ENCODE measurements around the gene TMEM14C.
"Not testable (repeated sequence)": the region's sequence is repeated elsewhere in the genome, so short reads cannot be mapped to it uniquely, and the experiment has no call there.

The TMEM14C gene

DNA sequence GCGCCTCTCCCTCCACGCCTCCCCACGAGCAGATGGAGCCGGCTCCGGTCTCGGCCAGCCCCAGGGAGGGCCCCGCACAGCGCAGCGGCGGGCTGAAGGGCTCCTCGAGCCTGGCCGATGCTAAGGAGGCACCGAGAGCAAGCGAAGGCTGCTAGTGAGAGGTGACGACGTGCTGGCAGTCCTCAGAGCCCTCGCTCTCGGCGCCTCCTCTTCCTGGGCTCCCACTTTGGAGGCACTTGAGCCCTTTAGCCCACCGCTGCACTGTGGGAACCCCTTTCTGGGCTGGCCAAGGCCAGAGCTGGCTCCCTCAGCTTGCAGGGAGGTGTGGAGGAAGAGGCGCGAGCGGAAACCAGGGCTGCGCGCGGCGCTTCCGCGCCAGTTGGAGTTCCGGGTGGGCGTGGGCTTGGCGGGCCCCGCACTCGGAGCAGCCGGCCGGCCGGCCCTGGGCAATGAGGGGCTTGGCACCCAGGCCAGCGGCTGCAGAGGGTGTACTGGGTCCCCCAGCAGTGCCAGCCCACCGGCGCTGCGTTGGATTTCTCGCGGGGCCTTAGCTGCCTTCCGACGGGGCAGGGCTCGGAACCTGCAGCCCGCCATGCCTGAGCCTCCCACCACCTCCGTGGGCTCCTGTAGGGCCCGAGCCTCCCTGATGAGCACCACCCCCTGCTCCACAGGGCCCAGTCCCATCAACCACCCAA, 2.5 kb upstream of the TMEM14C start:
- Histone ChIP-seq H3K4me3 (peak overlapping the region; percentile 40 to 60 (median 51)), H3K27ac (peak overlapping the region; percentile 41 to 98 (median 88))

DNA sequence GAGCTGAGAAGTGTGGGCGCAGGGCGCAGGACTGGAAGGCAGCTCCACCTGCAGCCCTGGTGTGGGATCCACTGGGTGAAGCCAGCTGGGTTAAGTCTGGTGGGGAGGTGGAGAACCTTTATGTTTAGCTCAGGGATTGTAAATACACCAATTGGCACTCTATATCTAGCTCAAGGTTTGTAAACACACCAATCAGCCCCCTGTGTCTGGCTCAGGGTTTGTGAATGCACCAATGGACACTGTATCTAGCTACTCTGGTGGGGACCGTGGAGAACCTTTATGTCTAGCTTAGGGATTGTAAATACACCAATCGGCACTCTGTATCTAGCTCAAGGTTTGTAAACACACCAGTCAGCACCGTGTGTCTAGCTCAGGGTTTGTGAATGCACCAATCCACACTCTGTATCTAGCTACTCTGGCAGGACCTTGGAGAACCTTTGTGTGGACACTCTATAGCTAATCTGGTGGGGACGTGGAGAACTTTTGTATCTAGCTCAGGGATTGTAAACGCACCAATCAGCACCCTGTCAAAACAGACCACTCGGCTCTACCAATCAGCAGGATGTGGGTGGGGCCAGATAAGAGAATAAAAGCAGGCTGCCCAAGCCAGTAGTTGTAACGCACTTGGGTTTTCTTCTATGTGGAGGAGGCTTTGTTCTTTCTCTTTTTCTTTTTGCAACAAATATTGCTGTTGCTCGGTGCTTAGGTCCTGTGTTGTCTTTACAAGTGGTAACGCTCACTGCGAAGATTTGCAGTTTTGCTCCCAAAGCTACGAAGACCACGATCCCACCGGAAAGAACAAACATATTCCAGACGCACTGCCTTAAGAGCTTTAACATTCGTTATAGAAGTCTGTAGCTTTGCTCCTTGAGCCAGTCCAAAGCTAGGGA, 1.7 kb upstream of the TMEM14C start:
- H3K27ac ChIP-seq, result peak overlapping the region in 20 of 21 experiments; percentile 76 to 98 (median 88)
- peak overlapping the region; percentile 40 to 60 (median 51) for H3K4me3 ChIP-seq

DNA sequence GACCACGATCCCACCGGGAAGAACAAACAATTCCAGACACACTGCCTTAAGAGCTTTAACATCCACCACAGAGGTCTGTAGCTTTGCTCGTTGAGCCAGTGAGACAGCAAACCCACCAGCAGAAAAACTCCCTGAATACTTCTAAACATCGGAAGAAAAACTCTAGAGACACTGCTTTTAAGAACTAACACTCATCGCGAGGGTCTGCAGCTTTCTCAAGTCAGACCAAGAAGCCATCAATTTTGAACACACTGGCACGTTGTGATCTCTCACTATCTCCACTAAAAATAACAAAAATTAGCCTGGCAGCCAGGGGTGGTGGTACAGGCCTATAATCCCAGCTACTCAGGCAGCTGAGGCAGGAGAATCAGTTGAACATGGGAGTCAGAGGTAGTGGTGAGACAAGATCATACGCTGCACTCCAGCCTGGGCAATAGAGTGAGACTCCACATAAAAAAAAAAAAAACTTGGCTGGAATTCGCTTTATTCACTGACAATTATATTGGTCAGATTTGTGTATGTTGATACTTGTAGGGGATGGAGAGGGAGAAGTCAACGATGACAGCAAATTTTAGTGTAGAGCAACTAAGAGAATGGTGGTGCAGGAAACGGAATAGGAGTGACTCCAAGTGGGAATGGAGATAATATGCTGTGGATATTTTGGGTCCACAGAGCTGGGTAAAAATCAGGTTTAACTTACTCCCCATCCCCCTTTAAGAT, 860 bp upstream of the TMEM14C start:
- Histone ChIP-seq H3K27ac (peak overlapping the region in 19 of 21 experiments; percentile 65 to 93 (median 86)), H3K4me3 (peak overlapping the region; percentile 46 to 72 (median 62))

DNA sequence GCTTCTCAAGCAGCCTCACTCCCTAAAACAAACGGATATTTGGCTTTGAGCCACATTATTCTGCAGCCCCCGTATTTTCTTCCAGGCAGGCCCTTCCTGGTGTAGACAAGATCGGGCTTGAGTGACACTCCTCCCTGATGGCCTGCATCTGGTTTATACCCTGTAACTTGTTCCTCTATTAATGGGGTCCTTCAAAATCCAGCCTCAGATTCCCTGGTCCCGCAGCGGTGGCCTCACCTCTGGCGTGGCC, 375 bp upstream of the TMEM14C start:
- Histone ChIP-seq H3K4me3 (peak overlapping the region; percentile 46 to 72 (median 62)), H3K27ac (peak overlapping the region in 20 of 21 experiments; percentile 65 to 93 (median 86))

DNA sequence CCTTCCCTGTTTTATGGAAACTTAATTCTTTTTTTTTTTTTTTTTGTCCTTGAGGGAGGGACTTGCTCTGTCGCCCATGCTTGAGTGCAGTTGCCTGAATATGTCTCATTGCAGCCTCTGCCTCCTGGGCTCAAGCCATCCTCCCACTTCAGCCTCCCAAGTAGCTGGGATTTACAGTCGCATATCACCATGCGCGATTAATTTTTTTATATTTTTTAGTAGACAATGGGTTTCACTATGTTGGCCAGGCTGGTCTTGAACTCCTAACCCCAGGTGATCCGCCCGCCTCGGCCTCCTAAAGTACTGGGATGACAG, 654 bp downstream of the TMEM14C start:
- peak overlapping the region; percentile 46 to 72 (median 62) for H3K4me3 ChIP-seq
- peak overlapping the region in 20 of 21 experiments; percentile 65 to 93 (median 86) for H3K27ac ChIP-seq

- H3K27ac ChIP-seq, result no peak overlapping the region
- no peak overlapping the region for H3K4me3 ChIP-seq
These were observed 2.2 kb downstream of the TMEM14C start for GRCh38 chr6:10725044-10725443.

- H3K27ac ChIP-seq, result no peak overlapping the region
These were observed 2.8 kb downstream of the TMEM14C start for GRCh38 chr6:10725716-10726115.

DNA sequence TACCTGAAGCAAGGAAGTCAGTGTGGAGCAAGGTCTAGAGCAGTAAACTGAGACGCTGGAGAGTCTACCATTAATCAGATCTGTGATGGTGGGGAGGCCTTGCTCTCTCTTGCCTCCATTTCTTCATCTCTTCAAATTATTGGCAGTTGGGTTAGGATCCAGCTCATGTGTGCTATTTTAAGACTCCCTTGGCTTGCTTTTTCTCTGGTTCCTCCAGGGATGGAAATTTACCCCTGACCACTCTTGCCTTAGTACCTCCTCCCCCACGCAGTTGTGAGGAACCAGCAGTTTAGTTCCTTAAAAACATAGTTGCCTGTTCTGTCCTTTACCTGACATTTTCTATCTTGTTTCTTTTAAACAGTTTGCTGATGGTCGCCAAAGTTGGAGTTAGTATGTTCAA, 7.4 kb downstream of the TMEM14C start:
- Histone ChIP-seq H3K4me3 (no peak overlapping the region), H3K27ac (no peak overlapping the region)

More at GRCh38 chr6:10725716-10726115, 2.8 kb downstream of the TMEM14C start:
- H3K4me3 ChIP-seq, result no peak overlapping the region

GRCh38 chr6:10733151-10733715, 10.4 kb downstream of the TMEM14C start:
- no peak overlapping the region for H3K4me3 ChIP-seq

DNA sequence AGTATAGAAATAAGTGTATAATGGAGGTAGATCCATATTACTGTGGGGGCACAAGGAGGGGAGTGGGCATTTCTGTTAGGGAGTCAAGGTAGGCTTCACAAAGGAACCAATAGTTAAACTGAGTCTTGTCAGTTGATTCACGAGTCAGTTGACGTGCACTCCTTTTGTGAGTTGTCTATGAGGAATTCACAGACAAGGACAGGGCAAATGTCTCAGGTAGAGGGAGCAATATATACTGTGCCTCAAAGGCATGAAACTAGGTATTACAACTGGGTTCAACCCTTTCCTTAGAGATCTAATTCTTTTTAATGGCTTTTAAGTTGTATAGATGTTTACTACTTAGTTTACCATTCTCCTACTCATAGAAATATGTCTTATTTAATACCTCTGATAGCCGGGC, 11.0 kb downstream of the TMEM14C start:
- Histone ChIP-seq H3K4me3 (no peak overlapping the region), H3K27ac (peak overlapping the region in 1 of 21 experiments; percentile 2)

More at GRCh38 chr6:10733151-10733715, 10.4 kb downstream of the TMEM14C start:
- H3K27ac ChIP-seq, result peak overlapping the region in 1 of 21 experiments; percentile 2

DNA sequence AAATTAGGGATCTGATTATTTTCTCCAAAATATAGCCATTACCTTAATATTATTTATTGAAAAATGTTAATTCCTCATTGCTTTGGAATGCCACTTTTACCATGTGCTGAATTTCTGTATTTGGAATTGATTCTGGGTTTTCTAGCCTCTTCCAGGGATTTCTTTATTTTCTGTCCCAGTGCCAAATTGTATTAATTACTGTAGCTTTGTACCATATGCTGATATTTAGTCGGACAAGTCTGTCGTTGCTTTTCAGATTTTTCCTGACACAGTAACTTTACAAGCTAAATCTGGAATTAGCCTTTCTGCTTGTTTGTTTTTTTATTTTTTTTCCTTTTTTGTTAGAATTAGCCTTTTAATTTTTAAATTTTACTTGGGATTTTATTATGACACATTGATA, 13.9 kb downstream of the TMEM14C start:
- Histone ChIP-seq H3K4me3 (no peak overlapping the region), H3K27ac (no peak overlapping the region)

DNA sequence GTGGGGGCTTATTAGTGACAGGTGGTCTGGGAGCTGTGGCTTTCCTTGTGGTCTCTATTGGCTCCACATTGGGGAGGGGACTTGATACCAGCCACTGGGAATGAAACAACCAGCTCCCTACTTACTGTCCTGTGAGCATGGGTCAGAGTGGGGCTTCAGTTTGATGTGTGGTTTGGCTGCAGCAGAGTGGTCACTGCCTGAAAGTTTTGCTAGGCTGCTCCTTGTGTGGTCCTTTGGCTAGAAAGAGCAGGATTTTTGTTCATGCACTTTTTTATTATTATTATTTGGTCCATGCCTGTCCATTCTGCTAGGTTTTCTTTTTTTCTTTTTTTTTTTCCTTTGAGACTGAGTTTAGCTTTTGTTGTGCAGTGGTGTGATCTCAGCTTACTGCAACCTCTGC, 17.2 kb downstream of the TMEM14C start:
- no peak overlapping the region for H3K27ac ChIP-seq
- H3K4me3 ChIP-seq, result no peak overlapping the region

DNA sequence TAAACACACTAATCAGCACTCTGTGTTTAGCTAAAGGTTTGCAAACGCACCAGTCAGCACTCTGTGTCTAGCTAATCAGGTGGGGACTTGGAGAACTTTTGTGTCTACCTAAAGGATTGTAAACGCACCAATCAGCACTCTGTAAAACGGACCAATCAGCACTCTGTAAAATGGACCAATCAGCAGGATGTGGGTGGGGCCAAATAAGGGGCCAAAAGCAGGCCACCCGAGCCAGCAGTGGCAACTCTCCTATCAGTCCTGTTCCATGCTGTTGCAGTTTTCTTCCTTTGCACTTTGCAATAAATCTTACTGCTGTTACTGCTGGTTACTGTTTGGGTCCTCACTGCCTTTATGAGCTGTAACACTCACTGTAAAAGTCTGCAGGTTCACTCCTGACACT, 18.8 kb downstream of the TMEM14C start:
- not testable (repeated sequence) for H3K4me3 ChIP-seq

GRCh38 chr6:10742251-10742650, 19.4 kb downstream of the TMEM14C start:
- Histone ChIP-seq H3K4me3 (no peak overlapping the region), H3K27ac (no peak overlapping the region)

More for the DNA sequence above, 18.8 kb downstream of the TMEM14C start:
- H3K27ac ChIP-seq, result not testable (repeated sequence)

- H3K4me3 ChIP-seq, result no peak overlapping the region
- H3K27ac ChIP-seq, result no peak overlapping the region
These were observed 20.6 kb downstream of the TMEM14C start for GRCh38 chr6:10743515-10743914.

- no peak overlapping the region for H3K4me3 ChIP-seq
- no peak overlapping the region for H3K27ac ChIP-seq
These were observed 22.2 kb downstream of the TMEM14C start for GRCh38 chr6:10745116-10745515.

DNA sequence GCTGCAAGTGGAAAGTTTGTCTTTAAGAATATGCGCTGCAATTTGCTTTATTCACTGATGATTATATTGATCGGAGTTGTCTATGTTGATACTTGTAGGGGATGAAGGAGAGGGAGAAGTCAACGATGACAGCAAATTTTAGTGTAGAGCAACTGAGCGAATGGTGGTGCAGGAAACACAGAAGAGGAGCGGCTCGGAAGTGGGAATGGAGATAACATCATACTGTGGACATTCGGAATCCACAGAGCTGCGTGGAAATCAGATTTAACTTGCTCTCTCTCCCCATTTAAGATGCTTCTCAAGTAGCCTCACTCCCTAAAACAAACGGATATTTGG, 24.0 kb downstream of the TMEM14C start:
- Histone ChIP-seq H3K4me3 (peak overlapping the region; percentile 50 to 78 (median 66)), H3K27ac (peak overlapping the region in 19 of 21 experiments; percentile 69 to 91 (median 85))

DNA sequence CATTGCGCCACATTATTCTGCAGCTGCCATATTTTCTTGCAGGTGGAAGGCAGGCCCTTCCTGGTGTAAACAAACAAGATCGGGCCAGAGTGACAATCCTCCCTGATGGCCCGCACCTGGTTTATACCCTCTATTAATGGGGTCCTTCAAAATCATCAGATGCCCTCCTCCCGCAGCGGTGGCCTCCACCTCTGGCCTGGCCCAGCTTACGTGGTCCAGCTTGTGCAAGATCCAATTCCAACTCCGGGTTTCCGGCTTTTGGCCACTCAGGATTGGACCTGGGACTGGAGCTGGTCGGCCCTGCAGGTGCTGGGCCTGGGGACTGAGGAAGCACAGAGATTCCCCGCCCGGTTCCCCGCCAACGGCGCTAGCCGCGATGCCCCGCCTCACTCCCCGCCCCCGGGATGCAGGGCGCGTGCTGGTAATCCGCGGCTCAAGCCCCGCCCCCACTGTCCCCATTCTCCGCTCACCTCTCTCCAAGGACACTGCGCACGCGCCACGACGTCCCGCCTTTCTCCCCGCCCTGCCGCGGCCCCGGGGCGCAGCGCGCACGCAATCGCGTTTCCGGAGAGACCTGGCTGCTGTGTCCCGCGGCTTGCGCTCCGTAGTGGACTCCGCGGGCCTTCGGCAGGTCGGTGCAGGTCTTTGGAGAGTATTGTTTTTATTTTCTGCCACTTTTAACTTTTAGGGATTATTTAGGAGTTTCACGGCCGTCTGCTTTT, 24.5 kb downstream of the TMEM14C start, which contains the start of gene TMEM14B:
TSS of gene TMEM14B (plus strand) at position 555 of the 722 bp plus-strand sequence. CDS start 1,441 bp downstream, outside the sequence.
- H3K27ac ChIP-seq, result peak within 1 kb of the TSS in 20 of 21 experiments; percentile 69 to 91 (median 85)
- H3K4me3 ChIP-seq, result peak within 1 kb of the TSS; percentile 50 to 78 (median 66)

- H3K4me3 ChIP-seq, result no peak overlapping the region
- peak overlapping the region in 1 of 21 experiments; percentile 24 for H3K27ac ChIP-seq
These were observed 26.9 kb downstream of the TMEM14C start for GRCh38 chr6:10749734-10750133.
